Osteoblast (primary cell): Measurements from ENCODE around the gene SLIT3. TPM values are rescaled to one million over a fixed set of nuclear protein-coding genes. Genes with fewer than 3 reads are reported as not detected.

Source experiments
- DNase-seq: peaks from one replicate; pipeline ENCODE4 v3.0.0; 2011; ENCODE audit warnings: low spot score, mixed read lengths; ENCODE audit not compliant: insufficient read length; ENCODE audit errors: missing footprints
- H2AFZ ChIP-seq: 2 replicates; pipeline ENCODE4 v1.6.0; 2011; ENCODE audit warnings: mild to moderate bottlenecking, low read length
- H3K27ac ChIP-seq: 2 replicates; pipeline ENCODE4 v1.5.1; 2011; ENCODE audit warnings: mild to moderate bottlenecking, low read depth, low read length, moderate library complexity
- H3K27me3 ChIP-seq: 2 replicates; pipeline ENCODE4 v1.6.0; 2012; ENCODE audit warnings: mild to moderate bottlenecking, control low read depth, inconsistent platforms, low read length, moderate library complexity; ENCODE audit not compliant: insufficient read depth
- H3K36me3 ChIP-seq: 2 replicates; pipeline ENCODE4 v1.5.1; 2011; ENCODE audit warnings: mild to moderate bottlenecking, low read length, control low read depth, moderate library complexity; ENCODE audit not compliant: insufficient read depth
- H3K4me1 ChIP-seq: 2 replicates; pipeline ENCODE4 v1.5.1; 2011; ENCODE audit warnings: mild to moderate bottlenecking, low read length, control low read depth, moderate library complexity; ENCODE audit not compliant: insufficient read depth
- H3K4me2 ChIP-seq: 2 replicates; pipeline ENCODE4 v1.6.0; 2011; ENCODE audit warnings: mild to moderate bottlenecking, low read length; ENCODE audit not compliant: insufficient read depth
- H3K4me3 ChIP-seq: fragments of 200-600 bp; sonication (generic); 3 replicates; pipeline ENCODE4 v1.5.1; 2012; ENCODE audit warnings: mild to moderate bottlenecking, low read length, inconsistent platforms; ENCODE audit not compliant: insufficient read depth
- H3K79me2 ChIP-seq: 2 replicates; pipeline ENCODE4 v1.6.0; 2012; ENCODE audit warnings: mild to moderate bottlenecking, low read length, control low read depth, inconsistent platforms; ENCODE audit not compliant: insufficient read depth
- H3K9me3 ChIP-seq: 2 replicates; pipeline ENCODE4 v1.5.1; 2011; ENCODE audit warnings: low read depth, low read length, control low read depth
- H4K20me1 ChIP-seq: 2 replicates; pipeline ENCODE4 v1.6.0; 2012; ENCODE audit warnings: mild to moderate bottlenecking, low read length, control low read depth; ENCODE audit not compliant: insufficient read depth
- total RNA-seq: library from RNA; depleted of rRNA; stranded (reverse); fragments of >200 nt; gene quantifications from 2 replicates; pipeline ENCODE4 v1.2.3, GENCODE V29; 2012
- TF ChIP-seq, protein P1 (sequence below): IDR thresholded peaks from 2 replicates; pipeline ENCODE4 v1.5.1; 2011; ENCODE audit warnings: mild to moderate bottlenecking, low read depth, low read length, moderate library complexity; ENCODE audit errors: extremely low read depth

SLIT3 gene
- total RNA-seq, 1 donor = 37.6 TPM

DNA sequence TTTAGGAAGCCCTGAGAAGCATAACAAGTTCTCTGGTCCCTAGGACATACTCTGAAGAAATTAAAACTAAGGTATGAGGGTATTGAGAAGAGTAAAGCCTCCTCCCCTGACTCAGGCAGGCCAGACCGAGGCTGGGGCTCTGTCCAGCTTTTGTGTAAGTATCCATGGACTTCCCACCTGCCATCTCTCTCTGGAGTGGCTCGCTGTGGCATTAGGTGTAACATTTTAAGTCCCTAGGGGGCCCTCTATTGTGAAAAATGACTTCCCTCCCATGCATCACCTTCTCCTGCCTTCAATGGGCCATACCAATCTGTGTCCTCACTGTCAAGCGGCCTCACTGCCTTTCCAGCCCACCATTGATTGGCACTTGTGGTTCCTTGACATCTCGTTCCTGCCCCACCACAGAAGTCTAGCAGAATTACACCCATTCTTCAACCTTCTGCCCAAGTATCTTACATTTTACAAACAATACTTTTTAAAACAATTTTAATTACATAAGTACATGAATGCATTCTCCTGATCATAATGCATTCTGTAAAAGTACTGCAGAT is 205.5 kb downstream of the SLIT3 start:
- Histone ChIP-seq H3K27ac (peak overlapping the region; percentile 75), H3K4me3 (no peak overlapping the region), H3K27me3 (no peaks in the 10 kb centered on the region), H3K36me3 (no peaks in the 10 kb centered on the region), H3K4me1 (peaks cover 30% of the 10 kb centered on the region), H3K79me2 (no peaks in the 10 kb centered on the region), H2AFZ (peak overlapping the region; percentile 34), H4K20me1 (no peaks in the 10 kb centered on the region), H3K9me3 (no peaks in the 10 kb centered on the region), H3K4me2 (peak overlapping the region; percentile 63)
- TF ChIP-seq, protein P1, sequence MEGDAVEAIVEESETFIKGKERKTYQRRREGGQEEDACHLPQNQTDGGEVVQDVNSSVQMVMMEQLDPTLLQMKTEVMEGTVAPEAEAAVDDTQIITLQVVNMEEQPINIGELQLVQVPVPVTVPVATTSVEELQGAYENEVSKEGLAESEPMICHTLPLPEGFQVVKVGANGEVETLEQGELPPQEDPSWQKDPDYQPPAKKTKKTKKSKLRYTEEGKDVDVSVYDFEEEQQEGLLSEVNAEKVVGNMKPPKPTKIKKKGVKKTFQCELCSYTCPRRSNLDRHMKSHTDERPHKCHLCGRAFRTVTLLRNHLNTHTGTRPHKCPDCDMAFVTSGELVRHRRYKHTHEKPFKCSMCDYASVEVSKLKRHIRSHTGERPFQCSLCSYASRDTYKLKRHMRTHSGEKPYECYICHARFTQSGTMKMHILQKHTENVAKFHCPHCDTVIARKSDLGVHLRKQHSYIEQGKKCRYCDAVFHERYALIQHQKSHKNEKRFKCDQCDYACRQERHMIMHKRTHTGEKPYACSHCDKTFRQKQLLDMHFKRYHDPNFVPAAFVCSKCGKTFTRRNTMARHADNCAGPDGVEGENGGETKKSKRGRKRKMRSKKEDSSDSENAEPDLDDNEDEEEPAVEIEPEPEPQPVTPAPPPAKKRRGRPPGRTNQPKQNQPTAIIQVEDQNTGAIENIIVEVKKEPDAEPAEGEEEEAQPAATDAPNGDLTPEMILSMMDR = no peak
- no peak for DNase-seq

DNA sequence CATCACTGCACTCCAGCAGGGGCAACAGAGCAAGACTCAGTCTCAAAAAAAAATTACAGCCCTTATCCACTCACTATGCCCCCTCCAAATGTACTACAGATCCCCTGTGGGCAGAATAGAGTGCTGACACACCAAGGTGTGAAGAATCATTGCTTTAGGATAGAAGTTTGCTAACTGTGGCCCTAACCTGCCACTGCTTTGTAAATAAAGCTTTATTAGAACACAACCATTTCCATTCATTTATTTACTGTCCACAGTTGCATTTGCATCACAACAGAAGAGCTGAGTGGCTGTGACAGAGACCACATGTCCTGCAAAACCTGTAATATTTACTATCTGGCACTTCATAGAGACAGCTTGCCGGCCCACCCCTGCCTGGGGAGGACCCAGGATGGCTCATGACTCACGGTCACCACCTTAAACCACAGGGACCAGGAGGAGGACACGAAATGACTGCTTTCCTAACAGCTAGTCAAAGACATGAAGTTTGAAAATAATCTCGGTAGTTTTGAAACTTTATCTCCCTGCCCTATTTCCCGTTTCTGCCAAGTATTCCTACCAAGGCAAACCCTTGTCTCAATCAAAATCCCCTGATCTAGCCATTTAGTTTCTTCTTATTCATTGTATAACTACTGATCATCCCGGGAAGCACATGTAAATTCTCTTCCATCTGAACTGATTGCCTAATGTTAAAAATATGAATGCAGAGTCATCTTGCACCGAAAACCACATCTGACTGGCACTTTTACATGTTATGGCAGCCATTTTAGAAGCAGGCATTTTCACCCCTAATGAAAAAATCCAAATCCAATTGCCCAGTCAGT is 206.1 kb downstream of the SLIT3 start:
- H3K79me2 ChIP-seq = no peaks in the 10 kb centered on the region
- TF ChIP-seq, protein P1 = no peak
- H3K4me3 ChIP-seq = peak overlapping the region; percentile 6
- DNase-seq = peak; percentile 91
- H3K9me3 ChIP-seq = peaks cover 2% of the 10 kb centered on the region
- H2AFZ ChIP-seq = peak overlapping the region; percentile 60
- no peaks in the 10 kb centered on the region for H4K20me1 ChIP-seq
- no peaks in the 10 kb centered on the region for H3K27me3 ChIP-seq
- H3K36me3 ChIP-seq = no peaks in the 10 kb centered on the region
- peak overlapping the region; percentile 63 for H3K4me2 ChIP-seq
- H3K27ac ChIP-seq = peak overlapping the region; percentile 75
- peaks cover 24% of the 10 kb centered on the region for H3K4me1 ChIP-seq

DNA sequence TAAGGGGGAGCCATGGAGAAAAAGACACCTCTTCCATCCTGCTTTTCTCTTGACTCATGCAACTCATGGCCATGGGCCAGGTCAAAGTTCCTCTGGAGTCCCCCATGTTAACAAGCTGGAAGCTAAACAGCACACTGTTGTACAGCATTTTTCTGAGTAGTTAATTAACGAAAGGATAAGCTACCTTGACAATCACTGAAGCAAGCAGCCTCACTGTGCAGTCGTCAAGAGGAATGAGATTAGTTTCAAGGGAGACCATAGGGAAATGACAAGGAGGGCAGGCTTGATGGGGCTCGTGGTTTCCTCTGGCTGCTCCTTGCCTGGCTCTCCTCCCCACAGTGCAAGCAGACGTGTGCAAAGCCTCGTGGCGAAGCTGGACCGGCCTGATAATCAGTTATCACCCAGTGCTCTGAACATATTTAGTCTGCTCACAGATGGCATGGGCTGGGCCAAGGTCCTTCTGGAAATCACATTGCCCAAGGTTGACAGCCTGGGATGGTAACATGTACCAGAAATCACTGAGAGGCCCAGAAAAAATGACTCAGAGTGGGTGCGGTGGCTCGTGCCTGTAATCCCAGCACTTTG is 209.5 kb downstream of the SLIT3 start:
- no peak overlapping the region for H2AFZ ChIP-seq
- H3K27ac ChIP-seq = no peak overlapping the region
- H3K4me1 ChIP-seq = peaks cover 16% of the 10 kb centered on the region
- no peaks in the 10 kb centered on the region for H3K27me3 ChIP-seq
- no peaks in the 10 kb centered on the region for H4K20me1 ChIP-seq
- H3K4me3 ChIP-seq = no peak overlapping the region
- TF ChIP-seq, protein P1 = no peak
- H3K4me2 ChIP-seq = no peak overlapping the region
- H3K79me2 ChIP-seq = no peaks in the 10 kb centered on the region
- no peaks in the 10 kb centered on the region for H3K36me3 ChIP-seq
- DNase-seq = no peak
- peaks cover 2% of the 10 kb centered on the region for H3K9me3 ChIP-seq

DNA sequence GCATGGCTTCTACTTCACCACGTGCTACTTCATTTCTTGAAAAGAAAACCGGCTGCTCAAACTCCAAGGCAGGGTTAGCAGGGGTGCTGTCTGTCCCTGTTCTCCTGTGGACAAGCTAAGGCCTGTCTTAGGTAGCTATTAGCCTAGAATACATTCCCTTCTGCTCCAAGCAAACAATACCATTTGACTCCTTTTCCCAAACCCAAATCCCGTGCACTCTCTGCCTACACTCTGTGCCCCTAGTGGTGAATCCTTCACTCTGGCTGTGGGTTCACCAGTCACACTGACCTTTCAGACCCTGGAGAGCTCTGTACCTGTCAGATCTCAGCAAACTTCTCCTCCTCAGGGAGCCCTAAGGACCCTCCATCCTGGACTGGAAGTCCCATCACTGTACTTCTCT is 211.6 kb downstream of the SLIT3 start:
- no peaks in the 10 kb centered on the region for H3K27me3 ChIP-seq
- no peak overlapping the region for H2AFZ ChIP-seq
- no peaks in the 10 kb centered on the region for H3K79me2 ChIP-seq
- no peak for DNase-seq
- H3K9me3 ChIP-seq = peaks cover 2% of the 10 kb centered on the region
- peaks cover under 1% of the 10 kb centered on the region for H3K4me1 ChIP-seq
- no peak overlapping the region for H3K4me3 ChIP-seq
- H3K36me3 ChIP-seq = no peaks in the 10 kb centered on the region
- H4K20me1 ChIP-seq = no peaks in the 10 kb centered on the region
- no peak overlapping the region for H3K4me2 ChIP-seq
- no peak overlapping the region for H3K27ac ChIP-seq
- TF ChIP-seq, protein P1 = no peak
